ENCODE data around the gene NCKAP5. TPM values are rescaled to one million over a fixed set of nuclear protein-coding genes. Genes with fewer than 3 reads are reported as not detected.
A peak's percentile ranks its signal among the peaks of the same experiment; 100 is the strongest.
"Not testable (repeated sequence)": the region's sequence is repeated elsewhere in the genome, so short reads cannot be mapped to it uniquely, and the experiment has no call there.

The NCKAP5 gene
- total RNA-seq, 1 experiment from 2014 or later, result 6.5 TPM

DNA sequence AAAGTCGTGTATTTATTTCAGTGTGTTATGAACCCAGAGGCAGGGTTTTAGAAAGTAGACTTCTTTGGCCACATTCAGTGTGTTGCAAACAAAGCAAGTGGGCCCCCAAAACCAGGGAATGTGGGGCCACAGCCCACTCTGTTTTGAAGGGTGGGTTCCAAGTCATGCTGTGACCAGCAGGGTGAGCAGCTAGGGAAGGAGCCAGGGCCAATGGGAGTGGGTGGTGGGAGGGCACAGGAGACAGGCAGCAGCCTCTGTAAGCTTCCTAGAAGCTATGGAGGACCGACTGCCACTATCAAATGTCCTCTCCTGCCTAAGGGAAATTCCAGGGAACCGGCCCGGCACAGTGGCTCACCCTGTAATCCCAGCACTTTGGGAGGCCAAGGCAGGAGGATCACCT is 847.9 kb downstream of the NCKAP5 start:
- DNase-seq (ENCODE audit: low read depth), result no peak

DNA sequence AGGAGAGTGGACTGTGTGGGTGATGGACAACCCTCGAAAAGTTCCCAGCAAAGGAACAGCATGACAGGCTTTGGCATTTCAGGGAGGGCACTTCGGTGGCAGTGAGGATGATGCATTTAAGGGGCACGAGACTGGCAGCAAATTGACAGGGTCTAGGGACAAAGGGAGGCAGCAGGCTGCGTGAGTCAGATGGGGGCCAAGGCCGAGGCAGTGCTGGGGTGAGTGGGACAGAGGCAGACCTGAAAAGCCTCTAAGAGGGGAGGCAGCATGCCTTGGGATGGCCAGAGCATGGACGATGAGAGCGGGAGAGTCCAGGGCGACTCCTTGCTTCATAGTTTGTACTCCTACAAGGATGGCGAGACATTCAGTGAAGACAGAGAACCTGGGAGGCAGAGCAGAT is 848.8 kb downstream of the NCKAP5 start:
- no peak for DNase-seq (ENCODE audit: low read depth)

DNA sequence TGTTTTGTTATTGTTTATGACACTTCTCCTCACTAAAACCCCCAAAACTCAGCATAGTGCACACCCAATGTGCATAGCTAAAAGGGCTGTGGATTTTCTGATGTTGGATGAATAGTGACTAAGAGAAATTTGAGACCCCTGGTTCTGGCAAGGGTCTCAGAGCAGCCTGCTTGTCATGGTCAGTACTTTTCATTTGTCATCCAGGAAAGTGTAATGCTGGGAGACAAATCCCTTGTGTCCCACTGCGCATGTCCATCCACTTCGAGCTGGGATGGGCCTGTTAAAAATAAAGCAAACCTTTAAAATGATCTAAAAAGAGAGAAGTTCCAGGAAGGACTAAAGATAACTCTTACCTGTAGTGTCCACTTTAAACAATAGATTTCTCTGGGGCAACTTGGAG is 851.3 kb downstream of the NCKAP5 start:
- DNase-seq (ENCODE audit: low read depth), result no peak

DNA sequence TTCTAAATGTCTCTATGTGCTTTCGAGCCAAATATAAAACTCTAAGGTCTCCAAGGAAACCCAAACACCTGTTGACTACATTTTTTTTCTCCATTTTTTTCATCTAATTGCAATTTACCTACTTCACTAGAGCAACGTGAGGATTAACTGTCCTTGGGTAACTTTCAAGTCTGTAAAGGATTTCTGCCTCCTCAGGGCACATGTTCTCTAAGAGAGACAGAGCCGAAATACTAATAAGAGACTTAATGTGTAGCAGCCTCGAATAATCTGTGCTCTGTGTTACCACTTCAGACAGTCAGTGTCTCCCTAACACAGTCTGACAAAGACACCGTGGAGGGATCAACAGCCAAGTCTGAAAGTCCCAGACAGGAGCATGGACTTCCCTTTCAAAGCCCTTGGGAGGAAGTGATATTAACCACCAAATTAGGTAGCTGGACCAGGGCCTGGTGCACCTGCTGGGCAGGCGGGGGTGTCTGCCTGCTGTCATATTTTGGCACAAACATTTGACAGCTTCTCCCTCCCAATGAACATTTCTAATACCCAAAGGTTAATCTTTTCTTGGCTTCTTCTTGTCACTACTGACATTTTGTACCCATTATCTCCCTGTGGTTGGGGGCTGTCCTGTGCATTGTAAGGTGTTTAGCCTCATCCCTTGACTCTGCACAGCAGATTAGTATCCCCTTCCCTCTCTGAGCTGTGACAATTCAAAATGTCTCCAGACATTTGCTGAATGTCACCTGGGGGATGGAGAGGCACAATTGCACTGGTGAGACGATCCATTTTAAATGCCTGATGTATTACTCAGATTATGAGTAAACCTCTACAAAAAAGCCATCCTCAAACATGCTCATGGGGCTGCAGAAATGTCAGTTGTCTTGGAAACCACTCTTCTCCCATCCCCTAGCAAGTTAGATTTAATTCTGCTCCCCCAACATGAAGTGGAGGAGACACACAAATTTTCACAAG is 852.6 kb downstream of the NCKAP5 start:
- DNase-seq (ENCODE audit: low read depth), result peak; percentile 33

DNA sequence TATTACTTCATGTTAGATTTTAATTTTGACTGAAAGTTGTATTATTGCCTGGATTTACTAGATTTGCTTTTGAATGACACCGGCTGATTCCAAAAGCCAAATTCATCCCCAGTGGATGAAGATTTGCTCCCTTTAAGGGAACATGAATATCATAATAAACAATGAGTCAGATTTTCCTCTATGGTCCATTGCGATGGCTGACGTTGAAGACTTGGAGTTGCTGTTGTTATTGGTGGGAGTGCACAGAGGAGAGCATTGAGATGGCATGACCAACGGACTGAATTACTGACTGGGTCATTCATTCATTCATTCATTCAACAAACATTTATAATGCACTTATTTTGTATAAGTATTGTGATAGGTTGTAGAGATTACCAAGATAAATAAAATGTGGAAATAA is 864.9 kb downstream of the NCKAP5 start:
- DNase-seq (ENCODE audit: low read depth), result peak; percentile 41

DNA sequence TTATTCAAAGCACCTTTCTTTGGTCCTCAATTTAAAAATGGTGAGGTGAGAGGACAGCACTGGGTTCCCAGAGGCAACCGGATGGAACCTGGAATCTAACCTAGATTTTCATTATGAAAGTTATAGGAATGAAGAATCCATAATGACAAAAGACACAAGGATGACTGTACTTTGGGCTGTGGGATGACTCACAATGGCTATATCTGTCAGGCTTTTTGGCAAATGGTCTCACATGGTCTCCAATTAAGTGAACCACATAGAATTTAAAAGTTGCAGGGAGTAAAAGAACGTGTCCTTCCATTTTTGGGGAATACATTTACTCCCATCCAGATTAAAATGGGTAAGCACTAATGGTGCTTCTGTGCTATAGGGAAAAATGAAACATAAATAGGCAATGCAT is 866.5 kb downstream of the NCKAP5 start:
- peak; percentile 63 for DNase-seq (ENCODE audit: low read depth)

DNA sequence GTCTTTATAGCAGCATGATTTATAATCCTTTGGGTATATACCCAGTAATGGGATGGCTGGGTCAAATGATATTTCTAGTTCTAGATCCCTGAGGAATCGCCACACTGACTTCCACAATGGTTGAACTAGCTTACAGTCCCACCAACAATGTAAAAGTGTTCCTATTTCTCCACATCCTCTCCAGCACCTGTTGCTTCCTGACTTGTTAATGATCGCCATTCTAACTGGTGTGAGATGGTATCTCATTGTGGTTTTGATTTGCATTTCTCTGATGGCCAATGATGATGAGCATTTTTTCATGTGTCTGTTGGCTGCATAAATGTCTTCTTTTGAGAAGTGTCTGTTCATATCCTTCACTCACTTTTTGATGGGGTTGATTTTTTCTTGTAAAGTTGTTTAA is 868.5 kb downstream of the NCKAP5 start:
- not testable (repeated sequence) for DNase-seq (ENCODE audit: low read depth)

DNA sequence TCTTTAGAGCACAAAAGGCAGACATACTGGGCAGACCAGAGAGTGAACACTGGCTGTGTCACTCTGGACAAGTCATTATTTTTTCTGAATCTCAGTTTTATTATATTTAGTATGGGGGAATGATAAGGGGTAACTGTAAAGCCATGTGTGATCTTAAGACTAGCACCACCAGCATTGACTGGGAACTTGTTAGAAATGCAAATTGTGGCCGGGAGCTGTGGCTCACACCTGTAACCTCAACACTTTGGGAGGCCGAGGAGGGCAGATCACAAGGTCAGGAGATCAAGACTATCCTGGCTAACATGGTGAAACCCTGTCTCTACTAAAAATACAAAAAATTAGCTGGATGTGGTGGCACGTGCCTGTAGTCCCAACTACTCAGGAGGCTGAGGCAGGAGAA is 869.9 kb downstream of the NCKAP5 start:
- DNase-seq (ENCODE audit: low read depth), result not testable (repeated sequence)

DNA sequence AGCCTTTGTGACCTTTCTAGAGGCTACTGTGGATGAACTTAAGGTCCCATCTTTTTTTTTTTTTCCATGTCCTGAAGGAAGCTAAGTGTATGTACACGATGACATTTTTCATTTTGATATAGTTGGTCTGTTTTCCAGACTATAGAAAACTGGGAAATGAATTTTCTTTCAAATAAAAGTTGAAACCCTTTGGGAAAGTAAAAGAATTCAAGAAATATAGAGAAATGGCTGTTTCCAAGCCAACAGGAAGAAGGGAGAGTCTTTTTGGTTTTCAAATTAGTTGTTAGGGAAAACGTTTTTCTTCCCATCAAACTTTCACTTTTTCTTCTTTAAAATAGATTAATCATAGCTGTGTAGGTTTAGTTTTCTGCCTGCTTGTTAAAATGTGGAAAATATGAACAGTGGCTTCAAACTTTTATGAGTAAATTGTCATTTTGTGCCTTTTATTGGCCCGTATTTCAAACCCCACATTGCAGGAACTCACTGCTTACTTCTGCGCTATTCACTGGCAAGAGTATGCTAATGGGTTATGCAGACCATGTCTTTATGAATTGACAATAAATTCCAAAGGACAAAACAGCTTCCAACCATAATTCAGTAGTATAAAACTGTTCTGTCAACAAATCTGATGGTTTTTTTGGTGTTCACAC is 870.6 kb downstream of the NCKAP5 start:
- DNase-seq (ENCODE audit: low read depth), result no peak

DNA sequence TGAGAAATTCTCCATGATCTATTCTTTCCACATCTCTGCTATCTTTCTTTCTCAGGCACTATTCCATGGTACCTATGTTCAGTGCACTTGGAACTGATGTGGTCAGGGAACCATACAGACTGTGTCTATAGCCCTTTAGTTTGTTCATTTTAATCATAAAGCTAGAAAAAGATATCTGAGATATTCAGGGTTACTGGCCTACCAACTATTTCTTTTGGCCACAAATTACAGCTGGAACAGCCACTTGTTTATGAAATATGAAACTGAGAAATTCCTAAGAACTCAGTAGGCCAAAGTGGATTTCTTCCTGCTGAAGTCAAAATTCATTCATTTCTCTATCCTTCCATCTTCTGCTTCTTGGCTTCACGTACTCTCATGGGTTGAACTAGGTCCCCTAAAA is 875.4 kb downstream of the NCKAP5 start:
- no peak for DNase-seq (ENCODE audit: low read depth)

DNA sequence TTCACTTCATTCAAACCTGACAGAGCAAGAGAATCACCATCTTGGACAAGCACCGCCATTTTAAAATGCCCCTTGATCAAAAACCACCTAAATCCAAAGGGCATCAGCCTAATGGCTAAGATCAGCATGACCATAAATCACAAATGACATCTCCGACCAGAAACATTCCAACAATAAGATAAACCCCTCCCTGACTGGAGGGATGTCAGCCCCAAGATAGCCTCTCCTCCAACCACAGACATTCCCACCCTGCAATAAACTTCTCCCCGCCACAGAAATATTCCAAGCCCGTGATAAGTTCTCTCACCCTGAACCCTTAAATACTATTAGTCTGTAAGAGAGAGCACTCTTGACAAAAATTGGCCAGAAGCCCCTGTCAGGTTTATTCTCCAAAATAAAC is 876.7 kb downstream of the NCKAP5 start:
- DNase-seq (ENCODE audit: low read depth), result no peak

DNA sequence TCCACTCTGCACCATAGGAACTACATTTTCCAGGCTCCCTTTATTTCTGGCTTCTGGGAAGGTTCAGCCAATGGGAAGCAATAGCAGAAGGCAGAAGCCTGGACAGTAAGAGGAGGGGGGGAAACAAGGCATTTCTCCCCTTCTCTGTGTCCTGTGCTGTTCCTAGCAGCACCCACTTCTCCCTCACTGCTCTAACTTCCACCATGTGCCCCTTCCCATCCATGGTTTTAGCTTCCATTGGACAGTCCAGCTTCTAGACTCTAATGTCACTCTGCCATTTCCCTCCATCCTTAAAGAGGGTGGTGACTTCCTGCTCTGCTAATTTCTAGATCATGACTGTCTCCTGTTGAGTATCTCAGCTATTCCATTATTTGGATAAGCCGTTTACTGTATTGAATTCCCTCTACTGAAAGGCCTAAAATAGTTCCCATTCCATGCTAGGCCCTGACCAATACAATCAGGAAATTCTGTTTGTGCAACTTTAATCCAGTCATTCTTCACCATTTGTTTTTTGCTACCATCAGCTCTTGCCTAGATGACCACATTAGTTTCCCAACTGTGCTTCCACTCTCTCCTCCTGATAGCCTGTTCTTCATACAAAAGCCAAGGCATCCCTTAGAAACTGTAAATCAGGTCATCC is 877.5 kb downstream of the NCKAP5 start:
- DNase-seq (ENCODE audit: low read depth), result no peak

DNA sequence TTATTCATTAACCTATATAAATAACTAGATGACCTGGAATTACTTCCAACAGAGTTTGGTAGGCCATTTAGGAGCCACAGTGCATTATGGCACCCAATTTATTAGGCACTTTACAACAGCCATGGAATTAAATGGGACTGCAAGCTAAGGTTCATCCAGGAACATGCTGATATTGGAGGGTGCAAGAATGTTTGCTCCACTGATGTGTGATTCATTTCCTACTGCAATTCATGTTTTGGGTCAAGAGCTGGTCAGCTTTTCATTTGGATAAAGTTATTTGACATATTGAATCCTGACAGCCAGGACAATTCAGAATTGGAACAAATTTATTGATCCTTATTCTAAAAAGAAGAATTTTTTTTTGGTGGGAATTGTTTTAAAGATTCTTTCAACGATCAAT is 886.5 kb downstream of the NCKAP5 start:
- no peak for DNase-seq (ENCODE audit: low read depth)

DNA sequence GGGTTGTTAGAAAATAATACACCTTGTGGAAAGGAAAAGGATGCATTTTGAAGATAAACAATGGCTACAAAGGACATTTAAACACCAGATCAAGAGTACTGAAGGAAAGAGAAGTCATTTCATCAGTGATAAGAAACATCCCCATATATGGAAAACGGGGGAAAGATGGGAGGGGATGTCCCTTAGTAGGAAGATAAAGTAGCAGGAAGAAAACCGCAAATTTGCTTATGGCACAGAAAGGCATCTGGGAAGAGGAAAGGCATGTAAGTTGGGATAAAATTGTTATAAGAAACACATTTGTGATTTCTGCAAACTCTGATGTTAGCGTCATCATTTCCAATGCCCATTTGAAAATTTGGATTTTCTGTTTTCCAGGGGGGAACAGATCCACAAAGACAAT is 887.7 kb downstream of the NCKAP5 start:
- DNase-seq (ENCODE audit: low read depth), result no peak

DNA sequence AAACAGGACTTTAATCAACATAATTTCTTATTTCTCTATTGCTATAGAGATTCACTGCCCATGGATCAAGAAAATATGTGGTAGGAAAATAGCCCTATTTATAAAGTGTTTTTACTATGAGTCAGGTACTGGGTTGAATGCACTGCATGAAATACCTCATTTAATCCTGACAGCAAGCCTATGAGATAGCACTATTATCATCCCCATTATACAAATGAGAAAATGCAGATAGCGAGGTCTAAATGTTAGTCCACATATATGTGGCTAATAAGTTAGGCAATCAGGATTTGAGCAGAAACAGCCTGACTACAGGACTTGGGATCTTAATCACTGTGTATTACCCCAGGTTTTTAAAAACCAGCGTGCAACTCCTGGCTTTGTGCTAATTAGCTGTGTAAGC is 889.8 kb downstream of the NCKAP5 start:
- DNase-seq (ENCODE audit: low read depth), result no peak

DNA sequence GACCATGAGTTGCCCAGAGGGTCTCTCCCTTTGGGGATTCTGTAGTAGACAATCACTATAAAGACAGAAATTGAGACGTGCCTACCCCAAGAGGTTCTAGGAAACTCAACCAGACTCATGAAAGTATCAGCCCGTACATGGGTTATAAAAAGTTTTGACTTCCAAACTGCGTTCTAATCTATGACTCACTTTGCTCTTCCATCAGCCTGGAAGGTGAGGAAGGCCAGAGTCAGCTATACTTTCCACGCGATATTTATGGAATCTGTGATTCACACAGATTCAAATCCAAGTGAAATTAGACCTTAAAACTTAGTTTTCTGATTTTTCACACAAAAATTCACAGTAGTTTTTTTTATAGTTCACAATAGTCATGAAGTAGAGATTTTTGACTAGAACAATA is 890.6 kb downstream of the NCKAP5 start:
- peak; percentile 69 for DNase-seq (ENCODE audit: low read depth)

DNA sequence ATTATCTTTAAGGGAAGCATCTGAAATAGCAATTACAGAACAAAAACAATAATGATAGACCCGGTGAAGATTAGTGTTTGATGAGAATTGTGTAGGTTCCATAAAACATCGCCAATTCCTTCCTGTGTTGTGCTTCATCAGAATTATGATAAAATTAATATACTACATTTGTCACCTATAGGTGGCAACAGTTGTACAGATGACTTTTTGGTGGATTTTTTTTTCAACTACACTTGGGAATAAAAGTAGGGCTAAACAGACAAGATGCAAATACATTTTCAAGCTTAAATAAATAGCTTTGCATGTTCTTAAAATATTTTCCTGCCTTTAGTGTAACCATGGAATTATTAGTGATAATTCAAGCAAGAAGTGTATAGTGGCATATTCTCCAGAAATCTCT is 891.3 kb downstream of the NCKAP5 start:
- DNase-seq (ENCODE audit: low read depth), result peak; percentile 24

DNA sequence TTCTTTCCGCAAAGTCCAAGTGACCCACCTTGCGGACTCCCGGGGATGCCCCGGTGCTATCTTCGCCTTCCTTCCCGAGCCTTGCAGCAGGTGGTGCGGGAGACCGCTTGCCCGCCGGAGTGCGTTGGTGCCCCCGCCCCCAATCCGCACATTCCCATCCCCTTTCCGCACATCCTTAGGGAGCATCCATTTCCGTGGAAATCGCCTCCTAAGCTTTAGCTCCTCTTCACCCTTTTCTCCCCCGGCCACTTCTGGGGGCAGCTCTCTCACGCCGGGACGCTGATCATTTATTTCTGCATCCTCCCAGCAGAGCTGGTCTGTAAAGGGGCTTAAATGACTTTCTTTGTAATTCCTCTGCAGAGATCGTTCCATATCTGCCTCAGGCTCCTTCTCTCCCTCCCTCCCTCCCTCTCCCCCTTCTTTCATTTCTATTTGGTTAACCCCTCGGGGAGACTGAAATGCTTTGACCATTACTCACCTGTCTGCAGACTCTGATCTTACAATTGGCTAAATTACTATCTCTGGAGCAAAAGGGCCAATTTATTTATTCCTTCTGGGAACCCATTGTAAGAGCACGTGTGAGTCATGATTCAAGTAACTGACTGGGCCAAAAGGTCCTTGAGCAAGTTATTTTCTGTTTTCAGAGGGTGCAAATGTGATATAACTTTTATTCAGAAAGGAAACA is 897.0 kb downstream of the NCKAP5 start:
- peak; percentile 97 for DNase-seq (ENCODE audit: low read depth)

DNA sequence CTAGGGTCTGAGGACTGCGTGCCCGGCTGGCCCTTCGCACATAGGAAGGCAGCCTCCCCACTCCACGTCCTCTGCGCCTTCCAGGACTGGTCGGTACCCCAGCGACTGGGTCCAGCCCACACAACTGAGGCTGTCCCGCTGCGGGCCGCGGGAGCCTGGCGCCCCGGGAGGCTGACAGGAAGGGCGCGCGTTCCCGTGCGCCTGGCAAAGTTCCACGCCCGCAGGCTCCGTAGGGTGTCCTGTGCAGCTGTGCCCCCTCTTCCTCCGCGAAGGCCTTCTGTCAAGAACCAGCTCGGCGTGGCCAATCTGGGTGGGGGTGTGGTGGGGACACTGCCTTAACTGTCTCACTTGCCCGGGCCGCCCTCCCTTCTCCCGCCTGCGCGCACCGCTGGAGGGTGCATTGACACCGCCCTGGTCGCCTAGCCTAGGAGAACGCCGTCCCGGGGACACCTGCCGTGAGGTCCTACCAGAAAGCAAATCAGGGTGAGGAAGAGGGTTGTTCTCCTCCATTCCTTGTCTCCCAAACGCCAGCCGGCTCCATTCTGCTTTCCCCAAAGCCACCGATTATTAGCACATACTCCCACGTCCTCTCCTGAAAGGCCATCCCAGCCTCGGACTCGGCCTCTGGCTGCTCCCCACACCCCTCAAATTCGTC is 897.6 kb downstream of the NCKAP5 start:
- peak; percentile 74 for DNase-seq (ENCODE audit: low read depth)

DNA sequence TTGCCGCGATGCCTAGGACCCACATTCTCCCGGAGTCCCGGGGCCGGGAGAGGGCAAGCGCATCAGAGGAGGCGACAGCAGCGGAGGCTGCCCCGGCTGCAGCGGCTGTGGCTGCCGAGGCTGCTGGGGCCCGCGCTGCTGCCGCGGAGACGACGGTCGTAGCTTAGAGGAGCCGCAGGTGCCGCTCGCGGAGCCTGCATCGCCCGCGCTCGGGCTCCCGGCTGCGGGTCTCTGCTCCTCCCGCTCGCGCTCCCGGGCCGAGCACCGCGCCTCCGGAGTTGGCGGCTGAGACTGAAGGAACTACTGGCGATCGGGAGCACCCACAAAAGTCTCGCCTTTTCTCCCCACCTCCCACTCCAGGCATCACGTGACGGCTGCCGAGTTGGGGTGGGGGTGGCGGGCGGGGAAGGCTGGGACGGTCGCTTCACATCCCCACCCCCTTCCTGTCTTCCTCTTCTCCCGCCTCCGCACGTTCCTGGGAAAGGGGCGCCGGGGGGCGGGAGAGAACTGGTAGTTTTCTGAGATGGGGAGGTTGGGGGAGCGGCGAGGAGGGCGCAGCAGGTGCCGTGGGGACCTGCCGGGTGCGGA is 898.3 kb downstream of the NCKAP5 start, which contains the start of gene LYPD1:
TSS of gene LYPD1 (minus strand) at position 298 of the 588 bp plus-strand sequence. CDS start at position 25, 273 bp downstream.
- DNase-seq (ENCODE audit: low read depth), result peak; percentile 74

All from M059J (cell line).